B cell (primary cell): ENCODE results near the gene SNRNP70. TPM values are rescaled to one million over a fixed set of nuclear protein-coding genes. Genes with fewer than 3 reads are reported as not detected.
A peak's percentile ranks its signal among the peaks of the same experiment; 100 is the strongest.

ENCODE experiments used
- ATAC-seq: fragments of 200-7000 bp; cut with Tn5 transposase; one replicate; pipeline ENCODE4 v1.10.0; 2021; ENCODE audit warnings: low read depth, mild to moderate bottlenecking, moderate number of reproducible peaks, moderate library complexity
- CTCF ChIA-PET: fragments of 350-600 bp; sonication (Branson Sonifier 250); formaldehyde crosslinking; loops from one replicate; lab custom pipeline; 2021; ENCODE audit warnings: antibody characterized with exemption, inconsistent platforms; lab: Charles Lee
- POLR2A ChIA-PET: fragments of 350-600 bp; sonication (Branson Sonifier 250); formaldehyde crosslinking; loops from one replicate; lab custom pipeline; 2021; ENCODE audit warnings: antibody characterized with exemption; lab: Charles Lee
- DNase-seq: peaks from one replicate; pipeline ENCODE4 v3.0.0; 2013
- H2AFZ ChIP-seq: 2 replicates; pipeline ENCODE4 v1.6.1; 2012; ENCODE audit warnings: mild to moderate bottlenecking, low read depth, low read length; ENCODE audit not compliant: insufficient read depth, poor library complexity, severe bottlenecking
- H3K27ac ChIP-seq, 2 donors: 1 replicate in 1 of 2; 2 replicates in 1 of 2; pipeline ENCODE4 v1.5.1; 2012 to 2013; ENCODE audit warnings: low read length in 2 of 2, mild to moderate bottlenecking in 2 of 2, moderate library complexity in 1 of 2
- H3K27me3 ChIP-seq, 4 experiments: fragments of 200-600 bp in 1 of 4; sonication (generic) in 1 of 4; replicated peaks in 1 of 4; 1 replicate in 2 of 4; 2 replicates in 2 of 4; pipeline versions ENCODE4 v1.6.1 to v1.7.0; 2013 to 2016; ENCODE audit warnings: low read length in 3 of 4, mild to moderate bottlenecking in 2 of 4, mixed read lengths in 1 of 4, moderate library complexity in 1 of 4; ENCODE audit not compliant: insufficient read depth in 4 of 4, control insufficient read depth in 3 of 4; ENCODE audit errors: control extremely low read depth in 1 of 4
- H3K36me3 ChIP-seq, 2 experiments: replicated peaks in 1 of 2; 1 replicate in 1 of 2; 2 replicates in 1 of 2; pipeline versions ENCODE4 v1.6.1 to v1.7.1; 2013; ENCODE audit warnings: low read length in 1 of 2; ENCODE audit not compliant: insufficient read depth in 2 of 2, control insufficient read depth in 1 of 2; ENCODE audit errors: control extremely low read depth in 1 of 2, extremely low read depth in 1 of 2
- H3K4me1 ChIP-seq, 2 donors: fragments of 200-600 bp in 1 of 2; sonication (generic) in 1 of 2; 1 replicate in 1 of 2; 2 replicates in 1 of 2; pipeline versions ENCODE4 v1.5.1 to v1.6.1; 2013 to 2017; ENCODE audit warnings: low read length in 2 of 2; ENCODE audit not compliant: control insufficient read depth in 2 of 2, insufficient read depth in 2 of 2
- H3K4me2 ChIP-seq: replicated peaks from 2 replicates; pipeline ENCODE3; 2012; ENCODE audit warnings: mild to moderate bottlenecking, low read depth, low read length; ENCODE audit not compliant: poor library complexity, severe bottlenecking
- H3K4me3 ChIP-seq, 5 experiments: fragments of 200-600 bp in 1 of 5; sonication (generic) in 1 of 5; 1 replicate in 3 of 5; 2 replicates in 2 of 5; pipeline versions ENCODE4 v1.5.1 to v1.7.0; 2011 to 2016; ENCODE audit warnings: low read length in 4 of 5, mild to moderate bottlenecking in 4 of 5, low read depth in 2 of 5, control low read depth in 1 of 5, moderate library complexity in 1 of 5; ENCODE audit not compliant: insufficient read depth in 1 of 5; ENCODE audit errors: control extremely low read depth in 1 of 5, extremely low read depth in 1 of 5
- H3K79me2 ChIP-seq: fragments of 200-600 bp; sonication (generic); one replicate; pipeline ENCODE4 v1.6.0; 2016; ENCODE audit warnings: low read length; ENCODE audit not compliant: control insufficient read depth, insufficient read depth
- H3K9ac ChIP-seq: fragments of 200-600 bp; sonication (generic); 2 replicates; pipeline ENCODE4 v1.6.1; 2017; ENCODE audit warnings: mild to moderate bottlenecking, low read length, moderate library complexity
- H3K9me3 ChIP-seq, 3 donors: one replicate each; pipeline versions ENCODE4 v1.6.1 to v1.7.1; 2013; ENCODE audit warnings: low read length in 2 of 3; ENCODE audit not compliant: control insufficient read depth in 2 of 3, insufficient read depth in 1 of 3; ENCODE audit errors: control extremely low read depth in 1 of 3
- H4K20me1 ChIP-seq: 2 replicates; pipeline ENCODE4 v1.6.0; 2012; ENCODE audit warnings: mild to moderate bottlenecking, low read length; ENCODE audit not compliant: insufficient read depth, control insufficient read depth, poor library complexity, severe bottlenecking
- H3K27ac Mint-ChIP-seq: one replicate; pipeline ENCODE4 v1.8.0; 2021; ENCODE audit warnings: mixed read lengths
- H3K27me3 Mint-ChIP-seq: one replicate; pipeline ENCODE4 v1.8.0; 2021; ENCODE audit warnings: mixed read lengths
- H3K4me1 Mint-ChIP-seq: one replicate; pipeline ENCODE4 v1.8.0; 2021; ENCODE audit warnings: mixed read lengths
- H3K4me3 Mint-ChIP-seq: one replicate; pipeline ENCODE4 v1.8.0; 2021; ENCODE audit warnings: mixed read lengths
- H3K9me3 Mint-ChIP-seq: one replicate; pipeline ENCODE4 v1.8.0; 2022; ENCODE audit warnings: mixed read lengths; ENCODE audit not compliant: insufficient read depth
- EZH2 ChIP-seq: IDR thresholded peaks from 2 replicates; pipeline ENCODE4 v1.6.1; 2012; ENCODE audit warnings: borderline replicate concordance, low read depth, mild to moderate bottlenecking, moderate library complexity, low read length; ENCODE audit not compliant: insufficient read depth, poor library complexity, severe bottlenecking
- WGBS: methylation state at CpG from one replicate; pipeline ENCODE4 v1.1.5; 2013; ENCODE audit warnings: missing lambda C conversion rate; ENCODE audit not compliant: insufficient coverage; 5-methylcytosine and 5-hydroxymethylcytosine counted together
- intact Hi-C: fragments of 100-400 bp; cut with micrococcal nuclease; formaldehyde crosslinking; loops from one replicate; pipeline ENCODE4 v1.10.0; 2022
- polyA plus RNA-seq: library from polyadenylated mRNA; depleted of rRNA; stranded (reverse); fragments of >200 nt; gene quantifications from 2 replicates; pipeline ENCODE4 v1.2.3, GENCODE V29; 2012
- total RNA-seq, 2 donors: library from RNA; stranded (reverse); fragments of 120-200 nt in 1 of 2; gene quantifications; 1 replicate in 1 of 2; 2 replicates in 1 of 2; pipeline versions ENCODE4 v1.2.3 to v1.2.4, GENCODE V29; 2013 to 2022
- TF ChIP-seq, protein P1 (sequence below): fragments of 200-600 bp; IDR thresholded peaks from one replicate; pipeline ENCODE4 v1.8.0; 2022; ENCODE audit warnings: antibody characterized with exemption, mild to moderate bottlenecking

SNRNP70 gene
- total and polyA plus RNA-seq, 2 donors (not counting 1 experiment from before 2014, with no cell fraction given), result 598 to 954 TPM

GRCh38 chr19:49061000-49061399, 24.3 kb upstream of the SNRNP70 start:
- H3K27me3 Mint-ChIP-seq, result peaks cover 36% of the 10 kb centered on the region
- Histone ChIP-seq H3K27me3 (peaks cover 0 to 68% (median 30%) of the 10 kb centered on the region in 4 experiments), H3K9ac (no peak overlapping the region)

GRCh38 chr19:49061445-49061844, 23.8 kb upstream of the SNRNP70 start:
- Histone ChIP-seq H3K9ac (no peak overlapping the region), H3K9me3 (peaks cover 0 to 27% (median 0%) of the 10 kb centered on the region in 3 donors), H2AFZ (no peak overlapping the region), H3K27ac (no peak overlapping the region), H3K4me2 (no peak overlapping the region), H3K4me1 (peaks cover 17 to 20% of the 10 kb centered on the region in 2 donors), H3K79me2 (no peaks in the 10 kb centered on the region), H4K20me1 (no peaks in the 10 kb centered on the region), H3K4me3 (no peak overlapping the region), H3K36me3 (no peaks in the 10 kb centered on the region), H3K27me3 (peaks cover 0 to 68% (median 30%) of the 10 kb centered on the region in 4 experiments)
- intact Hi-C loops, result no loop called here
- H3K27ac Mint-ChIP-seq, result no peak overlapping the region
- peaks cover 41% of the 10 kb centered on the region for H3K27me3 Mint-ChIP-seq
- DNase-seq (no peak), ATAC-seq (no peak)
- WGBS, result 41% methylated on average over 25 of the region's 25 CpGs
- POLR2A ChIA-PET, result no interaction called here
- CTCF ChIA-PET, result interaction anchor here (0.5 to 0.6 kb wide), 3 partner anchors 27 to 656 kb away, joined by 3 to 5 read pairs (median 3); no protein-coding TSS in a partner anchor
- H3K4me1 Mint-ChIP-seq, result peaks cover 19% of the 10 kb centered on the region
- no peaks in the 10 kb centered on the region for H3K9me3 Mint-ChIP-seq
- no peak for TF ChIP-seq EZH2
- TF ChIP-seq, protein P1, sequence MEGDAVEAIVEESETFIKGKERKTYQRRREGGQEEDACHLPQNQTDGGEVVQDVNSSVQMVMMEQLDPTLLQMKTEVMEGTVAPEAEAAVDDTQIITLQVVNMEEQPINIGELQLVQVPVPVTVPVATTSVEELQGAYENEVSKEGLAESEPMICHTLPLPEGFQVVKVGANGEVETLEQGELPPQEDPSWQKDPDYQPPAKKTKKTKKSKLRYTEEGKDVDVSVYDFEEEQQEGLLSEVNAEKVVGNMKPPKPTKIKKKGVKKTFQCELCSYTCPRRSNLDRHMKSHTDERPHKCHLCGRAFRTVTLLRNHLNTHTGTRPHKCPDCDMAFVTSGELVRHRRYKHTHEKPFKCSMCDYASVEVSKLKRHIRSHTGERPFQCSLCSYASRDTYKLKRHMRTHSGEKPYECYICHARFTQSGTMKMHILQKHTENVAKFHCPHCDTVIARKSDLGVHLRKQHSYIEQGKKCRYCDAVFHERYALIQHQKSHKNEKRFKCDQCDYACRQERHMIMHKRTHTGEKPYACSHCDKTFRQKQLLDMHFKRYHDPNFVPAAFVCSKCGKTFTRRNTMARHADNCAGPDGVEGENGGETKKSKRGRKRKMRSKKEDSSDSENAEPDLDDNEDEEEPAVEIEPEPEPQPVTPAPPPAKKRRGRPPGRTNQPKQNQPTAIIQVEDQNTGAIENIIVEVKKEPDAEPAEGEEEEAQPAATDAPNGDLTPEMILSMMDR, result no peak
- no peak overlapping the region for H3K4me3 Mint-ChIP-seq

More at GRCh38 chr19:49061000-49061399, 24.3 kb upstream of the SNRNP70 start:
- no peaks in the 10 kb centered on the region for H3K36me3 ChIP-seq
- H3K4me1 ChIP-seq, result peaks cover 21 to 22% of the 10 kb centered on the region in 2 donors
- TF ChIP-seq, protein P1, result no peak
- H3K27ac Mint-ChIP-seq, result peak overlapping the region; percentile 23
- H3K79me2 ChIP-seq, result no peaks in the 10 kb centered on the region
- no peak overlapping the region for H3K4me3 Mint-ChIP-seq
- no peak for DNase-seq
- CTCF ChIA-PET, result interaction anchor here (0.5 to 0.9 kb wide), 5 partner anchors 19 to 656 kb away, joined by 3 to 5 read pairs (median 3); no protein-coding TSS in a partner anchor
- H3K9me3 ChIP-seq, result peaks cover 0 to 27% (median 0%) of the 10 kb centered on the region in 3 donors
- 100% methylated on average over 2 of the region's 2 CpGs for WGBS
- H2AFZ ChIP-seq, result no peak overlapping the region
- no peaks in the 10 kb centered on the region for H4K20me1 ChIP-seq
- intact Hi-C loops, result no loop called here
- no peak overlapping the region for H3K4me3 ChIP-seq
- POLR2A ChIA-PET, result no interaction called here
- peaks cover 20% of the 10 kb centered on the region for H3K4me1 Mint-ChIP-seq
- no peak for ATAC-seq
- no peak overlapping the region for H3K4me2 ChIP-seq
- H3K27ac ChIP-seq, result no peak overlapping the region
- no peaks in the 10 kb centered on the region for H3K9me3 Mint-ChIP-seq
